Measurements from ENCODE around the gene TSPAN33.
A peak's percentile ranks its signal among the peaks of the same experiment; 100 is the strongest.
"Not testable (repeated sequence)": the region's sequence is repeated elsewhere in the genome, so short reads cannot be mapped to it uniquely, and the experiment has no call there.

The TSPAN33 gene

DNA sequence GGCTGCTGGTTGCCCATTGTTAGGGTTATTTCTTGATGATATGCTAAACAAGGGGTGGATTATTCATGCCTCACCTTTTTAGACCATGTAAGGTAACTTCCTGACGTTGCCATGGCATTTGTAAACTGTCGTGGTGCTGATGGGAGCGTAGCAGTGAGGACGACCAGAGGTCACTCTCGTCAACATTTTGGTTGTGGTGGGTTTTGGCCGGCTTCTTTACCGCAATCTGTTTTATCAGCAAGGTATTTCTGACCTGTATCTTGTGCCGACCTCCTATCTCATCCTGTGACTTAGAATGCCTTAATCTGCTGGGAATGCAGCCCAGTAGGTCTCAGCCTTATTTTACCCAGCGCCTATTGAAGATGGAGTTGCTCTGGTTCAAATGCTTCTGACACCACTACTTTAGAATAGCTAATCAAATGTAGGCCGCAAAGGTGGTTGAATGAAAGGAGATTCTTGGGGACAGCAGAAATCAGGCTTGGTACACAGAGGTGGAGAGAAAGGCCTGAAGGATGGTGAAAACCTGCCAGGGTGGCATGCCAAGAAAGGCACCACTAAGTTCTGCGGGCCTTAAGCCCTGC is 26.0 kb downstream of the TSPAN33 start:
- no peaks in the 10 kb centered on the region for H3K9me3 ChIP-seq (ENCODE audit: control insufficient read depth in 2 of 2, low read length in 2 of 2)
- no peak overlapping the region for H3K27ac ChIP-seq (ENCODE audit: low read length)
- H3K27me3 ChIP-seq (ENCODE audit: control insufficient read depth in 1 of 2, insufficient read depth in 2 of 2, low read length in 2 of 2), result no peaks in the 10 kb centered on the region
- H3K9ac ChIP-seq (ENCODE audit: low read length in 2 of 2), result no peak overlapping the region
- no peak overlapping the region for H3K4me3 ChIP-seq (ENCODE audit: low read length in 2 of 2)
- H3K36me3 ChIP-seq (ENCODE audit: control insufficient read depth in 2 of 2, insufficient read depth in 2 of 2, low read length in 2 of 2), result no peaks in the 10 kb centered on the region
- peaks cover 17% of the 10 kb centered on the region for H3K4me1 ChIP-seq (ENCODE audit: control insufficient read depth, insufficient read depth, low read length)

DNA sequence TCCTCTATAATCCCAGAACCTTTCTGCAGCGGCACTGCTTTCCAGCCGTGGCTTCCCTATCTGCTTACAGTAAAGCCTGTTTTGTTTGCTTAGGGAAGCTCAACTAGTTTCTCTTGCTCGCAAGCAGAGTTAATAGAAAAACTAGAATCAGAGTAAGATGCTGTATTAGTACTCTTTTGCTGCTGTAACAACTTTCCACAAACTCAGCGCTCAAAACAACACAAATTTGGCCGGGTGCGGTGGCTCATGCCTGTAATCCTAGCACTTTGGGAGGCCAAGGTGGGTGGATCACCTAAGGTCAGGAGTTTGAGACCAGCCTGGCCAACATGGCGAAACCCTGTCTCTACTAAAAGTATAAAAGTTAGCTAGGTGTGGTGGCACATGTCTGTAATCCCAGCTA is 29.4 kb downstream of the TSPAN33 start:
- not testable (repeated sequence) for H3K9ac ChIP-seq (ENCODE audit: low read length in 2 of 2); H3K27me3 ChIP-seq (ENCODE audit: control insufficient read depth in 1 of 2, insufficient read depth in 2 of 2, low read length in 2 of 2)

DNA sequence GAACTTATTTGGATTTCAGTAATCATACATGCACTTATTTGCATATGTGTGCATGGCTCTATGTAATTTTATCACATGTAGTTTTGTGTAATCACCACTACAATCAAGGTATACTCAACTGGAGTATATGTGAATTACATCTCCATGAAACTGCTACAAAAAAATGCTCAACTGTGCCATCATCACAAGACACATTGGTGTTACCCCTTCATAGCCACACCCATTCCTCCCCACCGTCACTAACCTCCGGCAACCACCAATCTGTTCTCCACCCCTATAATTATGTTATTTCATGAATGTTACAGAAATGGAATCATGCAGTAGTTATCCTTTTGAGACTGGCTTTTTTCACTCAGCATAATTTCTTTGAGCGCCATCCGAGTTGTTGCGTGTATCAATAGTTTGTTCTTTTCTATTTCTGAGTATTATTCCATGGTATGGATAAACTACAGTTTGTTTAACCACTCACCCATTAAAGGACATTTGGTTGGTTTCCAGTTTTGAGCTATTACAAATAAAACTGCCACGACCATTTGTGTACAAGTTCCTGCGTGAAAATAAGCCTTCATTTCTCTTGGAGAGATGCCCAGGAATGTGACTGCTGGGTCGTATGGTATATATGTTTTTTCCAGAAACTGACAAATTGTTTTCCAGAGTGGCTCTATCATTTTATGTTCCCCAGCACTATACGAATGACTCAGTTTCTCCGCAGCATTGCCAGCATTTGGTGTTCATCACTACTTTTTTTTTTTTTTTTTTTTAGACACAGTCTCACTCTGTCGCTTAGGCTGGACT is 32.6 kb downstream of the TSPAN33 start:
- H3K27ac ChIP-seq (ENCODE audit: low read length), result no peak overlapping the region
- no peak overlapping the region for H3K9ac ChIP-seq (ENCODE audit: low read length in 2 of 2)
- no peaks in the 10 kb centered on the region for H3K9me3 ChIP-seq (ENCODE audit: control insufficient read depth in 2 of 2, low read length in 2 of 2)
- no peaks in the 10 kb centered on the region for H3K36me3 ChIP-seq (ENCODE audit: control insufficient read depth in 2 of 2, insufficient read depth in 2 of 2, low read length in 2 of 2)
- H3K4me3 ChIP-seq (ENCODE audit: low read length in 2 of 2), result no peak overlapping the region
- H3K27me3 ChIP-seq (ENCODE audit: control insufficient read depth in 1 of 2, insufficient read depth in 2 of 2, low read length in 2 of 2), result no peaks in the 10 kb centered on the region
- no peaks in the 10 kb centered on the region for H3K4me1 ChIP-seq (ENCODE audit: control insufficient read depth, insufficient read depth, low read length)

More for the DNA sequence above, 29.4 kb downstream of the TSPAN33 start:
- not testable (repeated sequence) for H3K36me3 ChIP-seq (ENCODE audit: control insufficient read depth in 2 of 2, insufficient read depth in 2 of 2, low read length in 2 of 2); H3K4me3 ChIP-seq (ENCODE audit: low read length in 2 of 2); H3K4me1 ChIP-seq (ENCODE audit: control insufficient read depth, insufficient read depth, low read length); H3K9me3 ChIP-seq (ENCODE audit: control insufficient read depth in 2 of 2, low read length in 2 of 2); H3K27ac ChIP-seq (ENCODE audit: low read length)

GRCh38 chr7:129184981-129185670 is 40.6 kb downstream of the TSPAN33 start:
- Histone ChIP-seq H3K9me3 (ENCODE audit: control insufficient read depth in 2 of 2, low read length in 2 of 2) (no peaks in the 10 kb centered on the region), H3K36me3 (ENCODE audit: control insufficient read depth in 2 of 2, insufficient read depth in 2 of 2, low read length in 2 of 2) (no peaks in the 10 kb centered on the region), H3K27ac (ENCODE audit: low read length) (no peak overlapping the region)

DNA sequence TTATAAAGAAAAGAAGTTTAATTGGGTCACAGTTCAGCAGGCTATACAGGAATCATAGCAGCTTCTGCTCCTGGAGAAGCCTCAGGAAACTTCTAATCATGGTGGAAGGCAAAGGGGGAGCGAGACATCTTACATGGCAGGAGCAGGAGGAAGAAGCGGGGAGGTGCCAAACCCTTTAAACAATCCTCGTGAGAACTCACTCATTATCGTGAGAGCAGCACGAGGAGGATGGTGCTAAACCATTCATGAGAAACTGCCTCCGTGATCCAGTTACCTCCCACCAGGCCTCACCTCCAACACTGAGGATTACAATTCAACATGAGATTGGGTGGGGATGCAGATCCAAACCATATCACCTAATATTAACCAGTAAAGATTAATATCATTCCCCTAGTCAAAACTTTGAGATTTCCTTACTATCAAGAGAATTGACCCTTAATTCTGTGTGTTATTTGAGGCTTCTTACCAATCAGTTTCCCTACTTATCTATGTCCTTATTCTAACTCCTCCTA is 42.3 kb downstream of the TSPAN33 start:
- H3K27ac ChIP-seq (ENCODE audit: low read length), result no peak overlapping the region
- no peak overlapping the region for H3K9ac ChIP-seq (ENCODE audit: low read length in 2 of 2)
- H3K36me3 ChIP-seq (ENCODE audit: control insufficient read depth in 2 of 2, insufficient read depth in 2 of 2, low read length in 2 of 2), result no peaks in the 10 kb centered on the region
- H3K4me3 ChIP-seq (ENCODE audit: low read length in 2 of 2), result no peak overlapping the region
- peaks cover 25% of the 10 kb centered on the region for H3K4me1 ChIP-seq (ENCODE audit: control insufficient read depth, insufficient read depth, low read length)
- H3K9me3 ChIP-seq (ENCODE audit: control insufficient read depth in 2 of 2, low read length in 2 of 2), result no peaks in the 10 kb centered on the region
- no peaks in the 10 kb centered on the region for H3K27me3 ChIP-seq (ENCODE audit: control insufficient read depth in 1 of 2, insufficient read depth in 2 of 2, low read length in 2 of 2)

More at GRCh38 chr7:129184981-129185670, 40.6 kb downstream of the TSPAN33 start:
- no peaks in the 10 kb centered on the region for H3K27me3 ChIP-seq (ENCODE audit: control insufficient read depth in 1 of 2, insufficient read depth in 2 of 2, low read length in 2 of 2)
- H3K9ac ChIP-seq (ENCODE audit: low read length in 2 of 2), result no peak overlapping the region
- H3K4me3 ChIP-seq (ENCODE audit: low read length in 2 of 2), result no peak overlapping the region
- peaks cover 20% of the 10 kb centered on the region for H3K4me1 ChIP-seq (ENCODE audit: control insufficient read depth, insufficient read depth, low read length)

GRCh38 chr7:129187681-129188371 is 43.3 kb downstream of the TSPAN33 start:
- peak overlapping the region in 1 of 2 donors; percentile 47 for H3K9ac ChIP-seq (ENCODE audit: low read length in 2 of 2)

GRCh38 chr7:129188372-129188891 is 43.9 kb downstream of the TSPAN33 start, which contains the start of gene SMO:
Gene SMO, plus strand, starts transcription at chr7:129188633. Its CDS starts 519 bp downstream, at chr7:129189152.
- Histone ChIP-seq H3K4me3 (ENCODE audit: low read length in 2 of 2) (peak within 1 kb of the TSS; percentile 72 to 79), H3K9me3 (ENCODE audit: control insufficient read depth in 2 of 2, low read length in 2 of 2) (no peaks in the 10 kb centered on the region), H3K9ac (ENCODE audit: low read length in 2 of 2) (peak within 1 kb of the TSS; percentile 55), H3K4me1 (ENCODE audit: control insufficient read depth, insufficient read depth, low read length) (peaks cover 25% of the 10 kb centered on the region), H3K27me3 (ENCODE audit: control insufficient read depth in 1 of 2, insufficient read depth in 2 of 2, low read length in 2 of 2) (no peaks in the 10 kb centered on the region), H3K36me3 (ENCODE audit: control insufficient read depth in 2 of 2, insufficient read depth in 2 of 2, low read length in 2 of 2) (no peaks in the 10 kb centered on the region), H3K27ac (ENCODE audit: low read length) (no peak within 1 kb of the TSS)

More at GRCh38 chr7:129187681-129188371, 43.3 kb downstream of the TSPAN33 start:
- no peaks in the 10 kb centered on the region for H3K27me3 ChIP-seq (ENCODE audit: control insufficient read depth in 1 of 2, insufficient read depth in 2 of 2, low read length in 2 of 2)
- H3K36me3 ChIP-seq (ENCODE audit: control insufficient read depth in 2 of 2, insufficient read depth in 2 of 2, low read length in 2 of 2), result no peaks in the 10 kb centered on the region
- peak overlapping the region; percentile 72 to 79 for H3K4me3 ChIP-seq (ENCODE audit: low read length in 2 of 2)
- no peaks in the 10 kb centered on the region for H3K9me3 ChIP-seq (ENCODE audit: control insufficient read depth in 2 of 2, low read length in 2 of 2)
- H3K4me1 ChIP-seq (ENCODE audit: control insufficient read depth, insufficient read depth, low read length), result peaks cover 25% of the 10 kb centered on the region
- H3K27ac ChIP-seq (ENCODE audit: low read length), result no peak overlapping the region

GRCh38 chr7:129188892-129189660 is 44.6 kb downstream of the TSPAN33 start:
- H3K9ac ChIP-seq (ENCODE audit: low read length in 2 of 2), result peak overlapping the region; percentile 55
- H3K27me3 ChIP-seq (ENCODE audit: control insufficient read depth in 1 of 2, insufficient read depth in 2 of 2, low read length in 2 of 2), result no peaks in the 10 kb centered on the region
- H3K4me3 ChIP-seq (ENCODE audit: low read length in 2 of 2), result peak overlapping the region; percentile 72 to 79
- peaks cover 25% of the 10 kb centered on the region for H3K4me1 ChIP-seq (ENCODE audit: control insufficient read depth, insufficient read depth, low read length)
- no peaks in the 10 kb centered on the region for H3K9me3 ChIP-seq (ENCODE audit: control insufficient read depth in 2 of 2, low read length in 2 of 2)
- no peak overlapping the region for H3K27ac ChIP-seq (ENCODE audit: low read length)
- H3K36me3 ChIP-seq (ENCODE audit: control insufficient read depth in 2 of 2, insufficient read depth in 2 of 2, low read length in 2 of 2), result no peaks in the 10 kb centered on the region

GRCh38 chr7:129189661-129190310 is 45.3 kb downstream of the TSPAN33 start:
- H3K9ac ChIP-seq (ENCODE audit: low read length in 2 of 2), result peak overlapping the region; percentile 55
- no peak overlapping the region for H3K27ac ChIP-seq (ENCODE audit: low read length)
- H3K36me3 ChIP-seq (ENCODE audit: control insufficient read depth in 2 of 2, insufficient read depth in 2 of 2, low read length in 2 of 2), result no peaks in the 10 kb centered on the region
- no peaks in the 10 kb centered on the region for H3K9me3 ChIP-seq (ENCODE audit: control insufficient read depth in 2 of 2, low read length in 2 of 2)
- H3K4me3 ChIP-seq (ENCODE audit: low read length in 2 of 2), result peak overlapping the region; percentile 72 to 79
- H3K4me1 ChIP-seq (ENCODE audit: control insufficient read depth, insufficient read depth, low read length), result peaks cover 25% of the 10 kb centered on the region
- no peaks in the 10 kb centered on the region for H3K27me3 ChIP-seq (ENCODE audit: control insufficient read depth in 1 of 2, insufficient read depth in 2 of 2, low read length in 2 of 2)

All from stomach smooth muscle (tissue), 2 donors.